ENCODE measurements around the gene SLC44A4. TPM values are rescaled to one million over a fixed set of nuclear protein-coding genes. Genes with fewer than 3 reads are reported as not detected.

SLC44A4 gene
- total and polyA plus RNA-seq, 3 donors from 2014 or later = 0.87 to 6.3 (median 1.2) TPM

DNA sequence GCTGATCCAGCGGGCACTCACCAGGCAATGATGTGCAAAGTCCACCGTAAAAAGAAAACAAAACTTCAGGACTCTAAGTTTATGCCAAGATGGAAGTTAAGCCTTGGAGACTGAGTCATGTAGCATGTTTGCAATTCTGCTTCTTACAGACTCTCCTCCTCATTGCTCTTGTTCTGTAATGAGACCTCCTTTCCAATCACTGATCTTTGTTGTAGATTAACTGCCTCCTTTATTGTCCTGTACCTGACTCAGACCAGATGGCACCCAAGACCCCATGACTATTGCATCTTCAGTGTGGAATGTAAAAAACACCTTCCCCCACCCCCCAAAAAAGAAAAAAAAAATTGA lies 27.3 kb downstream of the SLC44A4 start:
- Histone ChIP-seq H3K27ac (no peak overlapping the region), H3K4me1 (no peaks in the 10 kb centered on the region), H3K4me3 (no peak overlapping the region), H3K27me3 (no peaks in the 10 kb centered on the region), H3K9me3 (no peaks in the 10 kb centered on the region), H3K36me3 (ENCODE audit: low read depth, missing control alignments) (no peaks in the 10 kb centered on the region)
- 66% methylated on average over 2 of the region's 2 CpGs for WGBS, 2 donors
- no peak for TF ChIP-seq POLR2A (IDR thresholded peaks at IDR 0.05)
- TF ChIP-seq, protein P1, sequence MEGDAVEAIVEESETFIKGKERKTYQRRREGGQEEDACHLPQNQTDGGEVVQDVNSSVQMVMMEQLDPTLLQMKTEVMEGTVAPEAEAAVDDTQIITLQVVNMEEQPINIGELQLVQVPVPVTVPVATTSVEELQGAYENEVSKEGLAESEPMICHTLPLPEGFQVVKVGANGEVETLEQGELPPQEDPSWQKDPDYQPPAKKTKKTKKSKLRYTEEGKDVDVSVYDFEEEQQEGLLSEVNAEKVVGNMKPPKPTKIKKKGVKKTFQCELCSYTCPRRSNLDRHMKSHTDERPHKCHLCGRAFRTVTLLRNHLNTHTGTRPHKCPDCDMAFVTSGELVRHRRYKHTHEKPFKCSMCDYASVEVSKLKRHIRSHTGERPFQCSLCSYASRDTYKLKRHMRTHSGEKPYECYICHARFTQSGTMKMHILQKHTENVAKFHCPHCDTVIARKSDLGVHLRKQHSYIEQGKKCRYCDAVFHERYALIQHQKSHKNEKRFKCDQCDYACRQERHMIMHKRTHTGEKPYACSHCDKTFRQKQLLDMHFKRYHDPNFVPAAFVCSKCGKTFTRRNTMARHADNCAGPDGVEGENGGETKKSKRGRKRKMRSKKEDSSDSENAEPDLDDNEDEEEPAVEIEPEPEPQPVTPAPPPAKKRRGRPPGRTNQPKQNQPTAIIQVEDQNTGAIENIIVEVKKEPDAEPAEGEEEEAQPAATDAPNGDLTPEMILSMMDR (IDR thresholded peaks at IDR 0.05) = no peak
- DNase-seq = no peak
- intact Hi-C loops (cut with DNase I; ENCODE audit: low total_unique reads) = no loop called here

DNA sequence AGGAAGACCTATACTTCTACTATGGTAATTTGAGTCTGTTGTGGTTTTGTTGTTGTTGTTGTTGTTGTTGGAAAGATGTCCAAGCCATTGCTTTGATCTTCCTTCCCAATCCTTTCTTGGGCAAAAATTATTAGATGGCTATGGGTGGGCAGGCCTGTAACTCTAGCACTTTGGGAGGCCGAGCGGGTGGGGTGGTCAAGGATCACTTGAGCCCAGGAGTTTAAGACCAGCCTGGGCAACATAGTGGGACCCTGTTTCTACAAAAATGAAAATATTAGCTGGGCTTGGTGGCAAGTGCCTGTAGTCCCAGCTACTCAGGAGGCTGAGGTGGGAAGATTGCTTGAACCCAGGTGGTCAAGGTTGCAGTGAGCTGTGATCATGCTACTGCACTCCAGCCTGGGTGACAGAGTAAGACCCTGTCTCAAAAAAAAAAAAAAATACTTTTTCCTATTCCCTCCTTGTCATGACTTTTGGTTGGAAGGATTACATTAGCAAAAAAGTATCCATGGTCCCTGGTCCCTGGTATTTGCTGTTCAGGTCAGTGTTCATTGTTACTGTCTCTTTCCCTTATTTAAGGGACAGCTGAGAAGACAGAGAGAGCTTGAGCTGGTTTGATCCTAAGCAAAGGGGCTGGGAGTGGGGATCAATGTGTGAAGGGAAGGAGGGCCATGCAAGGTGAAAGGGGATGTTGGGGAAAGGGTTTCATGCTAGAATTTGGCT lies 27.9 kb downstream of the SLC44A4 start:
- TF ChIP-seq POLR2A (IDR thresholded peaks at IDR 0.05) = no peak
- TF ChIP-seq, protein P1 (IDR thresholded peaks at IDR 0.05) = no peak
- 95 to 100% methylated on average over 2 of the region's 2 CpGs for WGBS, 2 donors

DNA sequence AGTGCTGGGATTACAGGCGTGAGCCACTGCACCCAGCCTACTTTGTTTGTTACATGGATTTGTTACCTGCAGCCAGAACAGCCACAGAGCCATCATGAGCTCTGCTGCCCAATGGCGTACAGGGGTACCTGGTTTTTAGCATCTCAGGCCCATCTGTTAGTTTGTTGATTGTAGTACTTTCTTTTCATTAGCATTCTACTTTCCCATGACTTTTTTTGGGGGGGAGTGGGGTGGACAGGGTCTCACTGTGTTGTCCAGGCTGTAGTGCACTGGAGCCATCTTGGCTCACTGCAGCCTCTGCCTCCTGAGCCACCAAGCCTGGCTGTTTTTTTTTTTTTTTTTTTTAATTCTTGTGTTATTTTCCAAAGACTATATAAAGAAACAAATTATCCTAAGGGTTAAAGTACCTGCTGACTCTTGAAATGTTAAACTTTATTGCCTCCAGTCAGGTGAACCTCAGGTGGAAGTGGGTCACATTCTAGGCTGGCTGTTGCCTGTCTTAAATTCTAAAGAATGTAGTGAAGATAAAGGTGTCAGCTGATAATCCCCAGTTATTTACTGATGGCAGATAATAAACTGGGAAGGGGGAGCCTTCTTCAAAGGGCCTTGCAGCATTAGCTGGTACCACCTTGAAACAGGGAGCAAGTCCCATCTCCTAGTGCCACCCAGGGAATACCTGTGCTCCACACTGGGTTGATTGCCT lies 31.4 kb downstream of the SLC44A4 start:
- 93 to 95% methylated on average over 2 of the region's 2 CpGs for WGBS, 2 donors
- intact Hi-C loops (cut with DNase I; ENCODE audit: low total_unique reads) = no loop called here

More for the DNA sequence above, 27.9 kb downstream of the SLC44A4 start:
- no peaks in the 10 kb centered on the region for H3K27me3 ChIP-seq
- H3K9me3 ChIP-seq = no peaks in the 10 kb centered on the region
- H3K4me1 ChIP-seq = no peaks in the 10 kb centered on the region
- no peak overlapping the region for H3K4me3 ChIP-seq
- H3K27ac ChIP-seq = no peak overlapping the region
- no peak for DNase-seq
- intact Hi-C loops (cut with DNase I; ENCODE audit: low total_unique reads) = no loop called here
- no peaks in the 10 kb centered on the region for H3K36me3 ChIP-seq (ENCODE audit: low read depth, missing control alignments)

DNA sequence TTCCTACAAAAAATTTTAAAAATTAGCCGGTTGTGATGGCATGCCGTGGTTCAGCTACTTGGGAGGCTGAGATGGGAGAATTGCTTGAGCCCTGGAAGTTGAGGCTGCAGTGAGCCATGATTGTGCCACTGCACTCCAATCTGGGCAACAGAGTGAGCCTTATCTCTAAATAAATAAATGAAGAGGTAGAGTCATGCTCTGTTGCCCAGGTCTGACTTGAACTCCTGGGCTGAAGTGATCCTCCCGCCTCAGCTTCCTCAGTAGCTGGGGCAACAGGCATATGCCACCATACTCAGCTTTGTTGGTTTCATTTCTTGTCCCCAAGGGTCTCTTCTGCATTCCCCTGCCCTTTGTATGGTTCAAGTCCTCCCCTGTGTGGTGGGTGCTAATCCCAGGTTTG lies 34.3 kb downstream of the SLC44A4 start:
- TF ChIP-seq, protein P1 (IDR thresholded peaks at IDR 0.05) = no peak
- no peak for TF ChIP-seq POLR2A (IDR thresholded peaks at IDR 0.05)
- Histone ChIP-seq H3K27me3 (no peaks in the 10 kb centered on the region), H3K9me3 (no peaks in the 10 kb centered on the region), H3K27ac (no peak overlapping the region), H3K4me3 (no peak overlapping the region), H3K4me1 (no peaks in the 10 kb centered on the region), H3K36me3 (ENCODE audit: low read depth, missing control alignments) (no peaks in the 10 kb centered on the region)
- intact Hi-C loops (cut with DNase I; ENCODE audit: low total_unique reads) = no loop called here
- 92 to 95% methylated on average over 3 of the region's 3 CpGs for WGBS, 2 donors
- DNase-seq = no peak

More for the DNA sequence above, 31.4 kb downstream of the SLC44A4 start:
- TF ChIP-seq POLR2A (IDR thresholded peaks at IDR 0.05) = no peak
- TF ChIP-seq, protein P1 (IDR thresholded peaks at IDR 0.05) = no peak
- Histone ChIP-seq H3K4me3 (no peak overlapping the region), H3K9me3 (no peaks in the 10 kb centered on the region), H3K4me1 (no peaks in the 10 kb centered on the region), H3K27ac (no peak overlapping the region), H3K36me3 (ENCODE audit: low read depth, missing control alignments) (no peaks in the 10 kb centered on the region), H3K27me3 (no peaks in the 10 kb centered on the region)
- no peak for DNase-seq
